Common myeloid progenitor, CD34-positive (primary cell): ENCODE measurements around the gene GLRB.

Source experiments
- CTCF ChIA-PET: fragments of 350-600 bp; sonication (Branson Sonifier 250); formaldehyde crosslinking; loops from one replicate; lab custom pipeline; 2021; ENCODE audit warnings: antibody characterized with exemption; lab: Charles Lee
- POLR2A ChIA-PET: fragments of 350-600 bp; sonication (Branson Sonifier 250); formaldehyde crosslinking; loops from one replicate; lab custom pipeline; 2021; ENCODE audit warnings: antibody characterized with exemption; lab: Charles Lee
- DNase-seq, 3 donors: peaks; one replicate each; pipeline versions ENCODE4 v3.0.0 to v3.0.0-alpha.2; 2013
- H3K27ac ChIP-seq, 2 experiments: 1 replicate in 1 of 2; 2 replicates in 1 of 2; pipeline ENCODE4 v1.7.0; 2013; ENCODE audit warnings: inconsistent platforms in 2 of 2, low read length in 2 of 2, mild to moderate bottlenecking in 2 of 2, low read depth in 1 of 2, moderate library complexity in 1 of 2; ENCODE audit not compliant: severe bottlenecking in 2 of 2, insufficient read depth in 1 of 2, poor library complexity in 1 of 2
- H3K27me3 ChIP-seq, 5 experiments: replicated peaks in 2 of 5; 1 replicate in 3 of 5; 2 replicates in 2 of 5; pipeline versions ENCODE4 v1.6.1 to v1.7.0; 2013; ENCODE audit warnings: low read length in 4 of 5, mild to moderate bottlenecking in 2 of 5, moderate library complexity in 2 of 5, inconsistent platforms in 1 of 5; ENCODE audit not compliant: insufficient read depth in 5 of 5, control insufficient read depth in 4 of 5
- H3K36me3 ChIP-seq, 4 experiments: 1 replicate in 2 of 4; 2 replicates in 2 of 4; pipeline versions ENCODE4 v1.6.1 to v1.7.0; 2013; ENCODE audit warnings: low read length in 3 of 4, control low read depth in 1 of 4, mild to moderate bottlenecking in 1 of 4; ENCODE audit not compliant: control insufficient read depth in 4 of 4, insufficient read depth in 4 of 4
- H3K4me1 ChIP-seq, 4 experiments: 1 replicate in 3 of 4; 2 replicates in 1 of 4; pipeline versions ENCODE4 v1.6.1 to v1.7.1; 2013; ENCODE audit warnings: low read length in 3 of 4, mild to moderate bottlenecking in 3 of 4, control low read depth in 1 of 4, inconsistent platforms in 1 of 4, moderate library complexity in 1 of 4; ENCODE audit not compliant: control insufficient read depth in 4 of 4, insufficient read depth in 4 of 4; ENCODE audit errors: control extremely low read depth in 1 of 4
- H3K4me3 ChIP-seq, 7 experiments: 1 replicate in 4 of 7; 2 replicates in 3 of 7; pipeline versions ENCODE4 v1.5.1 to v1.7.0; 2013; ENCODE audit warnings: mild to moderate bottlenecking in 7 of 7, low read length in 6 of 7, moderate library complexity in 6 of 7, inconsistent platforms in 2 of 7, low read depth in 2 of 7, control low read depth in 1 of 7; ENCODE audit not compliant: insufficient read depth in 4 of 7, control insufficient read depth in 1 of 7; ENCODE audit errors: extremely low read depth in 1 of 7
- H3K9me3 ChIP-seq, 5 experiments: 1 replicate in 4 of 5; 2 replicates in 1 of 5; pipeline versions ENCODE4 v1.6.1 to v1.7.1; 2013; ENCODE audit warnings: low read length in 4 of 5, mild to moderate bottlenecking in 2 of 5, inconsistent platforms in 1 of 5, low read depth in 1 of 5, moderate library complexity in 1 of 5; ENCODE audit not compliant: control insufficient read depth in 4 of 5, insufficient read depth in 2 of 5; ENCODE audit errors: control extremely low read depth in 1 of 5
- whole genome bisulfite sequencing: methylation state at CpG from one replicate; pipeline ENCODE4 v1.1.5; 2013; ENCODE audit not compliant: insufficient coverage; 5-methylcytosine and 5-hydroxymethylcytosine counted together

Gene GLRB

GRCh38 chr4:157115613-157116335 lies 39.8 kb downstream of the GLRB start:
- CTCF ChIA-PET: no interaction called here
- H3K4me1 ChIP-seq: no peaks in the 10 kb centered on the region
- no peak overlapping the region for H3K4me3 ChIP-seq
- no peaks in the 10 kb centered on the region for H3K36me3 ChIP-seq
- DNase-seq: no peak
- no peak overlapping the region for H3K27ac ChIP-seq
- H3K9me3 ChIP-seq: no peaks in the 10 kb centered on the region
- POLR2A ChIA-PET: interaction anchor here (0.7 kb wide), 1 partner anchor 442 kb away, joined by 9 read pairs; no protein-coding TSS in a partner anchor
- WGBS: no CpG with 5 or more reads among the region's 3 CpGs
- no peaks in the 10 kb centered on the region for H3K27me3 ChIP-seq

GRCh38 chr4:157121401-157121800 lies 45.5 kb downstream of the GLRB start:
- ChIA-PET CTCF (no interaction called here), POLR2A (no interaction called here)
- WGBS: no CpG with 5 or more reads among the region's 2 CpGs
- no peaks in the 10 kb centered on the region for H3K9me3 ChIP-seq
- no peaks in the 10 kb centered on the region for H3K4me1 ChIP-seq
- no peaks in the 10 kb centered on the region for H3K36me3 ChIP-seq
- no peak overlapping the region for H3K4me3 ChIP-seq
- H3K27me3 ChIP-seq: no peaks in the 10 kb centered on the region
- no peak overlapping the region for H3K27ac ChIP-seq
- DNase-seq: no peak

GRCh38 chr4:157127571-157127970 lies 51.6 kb downstream of the GLRB start:
- ChIA-PET CTCF (interaction anchor here (1.4 kb wide), 1 partner anchor 82 kb away, joined by 3 read pairs; no protein-coding TSS in a partner anchor), POLR2A (no interaction called here)

GRCh38 chr4:157128395-157128794 lies 52.4 kb downstream of the GLRB start:
- H3K27me3 ChIP-seq: no peaks in the 10 kb centered on the region
- no peaks in the 10 kb centered on the region for H3K36me3 ChIP-seq
- CTCF ChIA-PET: no interaction called here
- no peak overlapping the region for H3K27ac ChIP-seq
- peaks cover 0 to 3% (median 0%) of the 10 kb centered on the region in 4 experiments for H3K4me1 ChIP-seq
- POLR2A ChIA-PET: no interaction called here
- H3K4me3 ChIP-seq: no peak overlapping the region
- no peaks in the 10 kb centered on the region for H3K9me3 ChIP-seq
- peak; percentile 10 to 34 (median 30) for DNase-seq

More at GRCh38 chr4:157127571-157127970, 51.6 kb downstream of the GLRB start:
- Histone ChIP-seq H3K4me1 (peaks cover 0 to 3% (median 0%) of the 10 kb centered on the region in 4 experiments), H3K27me3 (no peaks in the 10 kb centered on the region), H3K9me3 (no peaks in the 10 kb centered on the region), H3K27ac (no peak overlapping the region), H3K36me3 (no peaks in the 10 kb centered on the region), H3K4me3 (no peak overlapping the region)
- no peak for DNase-seq
- 94% methylated on average over 2 of the region's 2 CpGs for WGBS

- no peaks in the 10 kb centered on the region for H3K36me3 ChIP-seq
- H3K4me1 ChIP-seq: no peaks in the 10 kb centered on the region
- CTCF ChIA-PET: no interaction called here
- no peaks in the 10 kb centered on the region for H3K27me3 ChIP-seq
- no peaks in the 10 kb centered on the region for H3K9me3 ChIP-seq
- no peak overlapping the region for H3K27ac ChIP-seq
- POLR2A ChIA-PET: no interaction called here
- H3K4me3 ChIP-seq: no peak overlapping the region
- DNase-seq: no peak
Observed at GRCh38 chr4:157141976-157142375, 66.0 kb downstream of the GLRB start.

GRCh38 chr4:157143369-157143768 lies 67.4 kb downstream of the GLRB start:
- CTCF ChIA-PET: no interaction called here
- Histone ChIP-seq H3K36me3 (no peaks in the 10 kb centered on the region), H3K4me1 (no peaks in the 10 kb centered on the region), H3K27me3 (no peaks in the 10 kb centered on the region), H3K9me3 (no peaks in the 10 kb centered on the region), H3K27ac (no peak overlapping the region), H3K4me3 (no peak overlapping the region)
- WGBS: 100% methylated on average over 4 of the region's 4 CpGs
- DNase-seq: no peak
- POLR2A ChIA-PET: no interaction called here

- no CpG with 5 or more reads among the region's 1 CpG for WGBS
- Histone ChIP-seq H3K27ac (no peak overlapping the region), H3K27me3 (no peaks in the 10 kb centered on the region), H3K9me3 (peaks cover 0 to 1% (median 0%) of the 10 kb centered on the region in 5 experiments), H3K36me3 (no peaks in the 10 kb centered on the region), H3K4me3 (no peak overlapping the region), H3K4me1 (no peaks in the 10 kb centered on the region)
- CTCF ChIA-PET: no interaction called here
- POLR2A ChIA-PET: no interaction called here
- no peak for DNase-seq
Observed at GRCh38 chr4:157151711-157152110, 75.8 kb downstream of the GLRB start.
